ENCODE results near the gene TTLL5. TPM values are rescaled to one million over a fixed set of nuclear protein-coding genes. Genes with fewer than 3 reads are reported as not detected.
A peak's percentile ranks its signal among the peaks of the same experiment; 100 is the strongest.

The TTLL5 gene
- total RNA-seq, 1 experiment from 2014 or later, result 35.7 TPM

- H4K5ac ChIP-seq (ENCODE audit: insufficient read length, low read depth, low read length), result no peak overlapping the region
- H2BK12ac ChIP-seq (ENCODE audit: insufficient read length, low read depth, low read length), result no peak overlapping the region
- H2BK20ac ChIP-seq (ENCODE audit: low read depth, low read length, poor library complexity, severe bottlenecking), result no peak overlapping the region
- H3K4me3 Mint-ChIP-seq, result no peak overlapping the region
- no peak overlapping the region for H2BK120ac ChIP-seq (ENCODE audit: low read depth, low read length, poor library complexity, severe bottlenecking)
- no peak overlapping the region for H3K23ac ChIP-seq (ENCODE audit: insufficient read length, low read depth, low read length)
- no peaks in the 10 kb centered on the region for H3K79me2 ChIP-seq (ENCODE audit: insufficient read depth, low read length)
- peaks cover 9 to 14% (median 13%) of the 10 kb centered on the region in 3 experiments; a peak in 6 of 7 replicates for H3K36me3 Mint-ChIP-seq (ENCODE audit: insufficient read depth in 1 of 3, low read depth in 3 of 3)
- no peaks in the 10 kb centered on the region for H3K79me1 ChIP-seq (ENCODE audit: insufficient read depth, low read depth, low read length, poor library complexity, severe bottlenecking)
- H2AK5ac ChIP-seq (ENCODE audit: insufficient read length, low read length), result no peak overlapping the region
- DNase-seq, result peak; percentile 36
- H3K9ac ChIP-seq (ENCODE audit: extremely low read depth, insufficient read length, low read length), result no peak overlapping the region
- H3K14ac ChIP-seq (ENCODE audit: insufficient read depth, low read length), result no peak overlapping the region
- H2AFZ ChIP-seq (ENCODE audit: low read length), result no peak overlapping the region
- H3K4me2 ChIP-seq (ENCODE audit: insufficient read depth, insufficient read length, low read length), result no peak overlapping the region
- H3T11ph ChIP-seq (ENCODE audit: low read length), result no peak overlapping the region
- H3K18ac ChIP-seq (ENCODE audit: insufficient read length, low read depth, low read length), result no peak overlapping the region
- no peak for TF ChIP-seq CTCF (conservative IDR thresholded peaks at IDR 0.05)
- no peaks in the 10 kb centered on the region for H3K23me2 ChIP-seq (ENCODE audit: insufficient read length, low read depth, low read length, poor library complexity, severe bottlenecking)
- no peak overlapping the region for H3K56ac ChIP-seq (ENCODE audit: insufficient read length, low read depth, low read length)
- H3K9me3 Mint-ChIP-seq, result peaks cover 6 to 10% of the 10 kb centered on the region in 2 experiments; a peak in 3 of 5 replicates
- H3K27me3 ChIP-seq (ENCODE audit: insufficient read depth, low read length), result no peaks in the 10 kb centered on the region
- H4K91ac ChIP-seq (ENCODE audit: insufficient read length, low read depth, low read length), result no peak overlapping the region
- no peak overlapping the region for H4K8ac ChIP-seq (replicated peaks; ENCODE audit: insufficient read length, low read depth, low read length)
- H3K4me1 Mint-ChIP-seq, result peaks cover 12 to 20% of the 10 kb centered on the region in 2 experiments
- peak overlapping the region; percentile 21 to 49 (median 45); a peak in 3 of 7 replicates for H3K27ac Mint-ChIP-seq
- no peaks in the 10 kb centered on the region for H3K27me3 Mint-ChIP-seq (ENCODE audit: low read depth)
- no CpG with 5 or more reads among the region's 10 CpGs for WGBS (ENCODE audit: extremely low coverage, insufficient read length, low lambda C conversion rate)
- H3K27ac ChIP-seq (ENCODE audit: insufficient read length, low read depth, low read length), result no peak overlapping the region
- H3K4ac ChIP-seq (ENCODE audit: low read depth, low read length), result no peak overlapping the region
- no peak overlapping the region for H2BK5ac ChIP-seq (ENCODE audit: insufficient read length, low read length)
- no peak overlapping the region for H2BK15ac ChIP-seq (ENCODE audit: low read depth, low read length)
- H3K9me3 ChIP-seq (ENCODE audit: control insufficient read depth, low read depth, low read length), result no peaks in the 10 kb centered on the region
- H4K20me1 ChIP-seq (ENCODE audit: control insufficient read depth, insufficient read depth, insufficient read length), result no peaks in the 10 kb centered on the region
- no peaks in the 10 kb centered on the region; the same call in 1 of the 2 replicates for H3K4me1 ChIP-seq (ENCODE audit: insufficient read depth, low read length)
Observed at GRCh38 chr14:75917322-75917945, 256.4 kb downstream of the TTLL5 start.
